HCT116 (cell line): ENCODE measurements around the gene CYTIP. TPM values are rescaled to one million over a fixed set of nuclear protein-coding genes. Genes with fewer than 3 reads are reported as not detected.

Experiments used
- ATAC-seq: fragments of 200-7000 bp; cut with Tn5 transposase; 2 replicates; pipeline ENCODE4 v1.9.1; 2020; ENCODE audit warnings: mild to moderate bottlenecking, moderate library complexity
- BruUV-seq: library from RNA; stranded (reverse); fragments of 400-500 nt; replicated peaks from 2 replicates; lab custom pipeline; 2021; lab: Mats Ljungman, UMichigan
- CTCF ChIA-PET: fragments of 300-600 bp; sonication (Branson Sonifier 250); formaldehyde crosslinking; loops from one replicate; lab custom pipeline; 2021; ENCODE audit warnings: antibody characterized with exemption; lab: Charles Lee
- POLR2A ChIA-PET: fragments of 300-600, 350-600 bp; sonication (Branson Sonifier 250); formaldehyde crosslinking; loops from one replicate; lab custom pipeline; 2021; ENCODE audit warnings: antibody characterized with exemption; lab: Charles Lee
- RAD21 ChIA-PET, 2 experiments: fragments of 300-600 bp; sonication (Branson Sonifier 250); formaldehyde crosslinking; loops; one replicate each; lab custom pipeline; 2023; ENCODE audit warnings: low total read pairs in 2 of 2; ENCODE audit not compliant: uncharacterized antibody in 2 of 2, unreplicated experiment in 2 of 2, low non-redundant PET in 1 of 2; lab: Charles Lee
- DNase-seq: peaks from one replicate; pipeline ENCODE4 v3.0.0-alpha.2; 2010; ENCODE audit warnings: low read depth, low spot score
- H2AFZ ChIP-seq: fragments of 200-600 bp; shearing (Covaris generic), sonication (generic); 2 replicates; pipeline ENCODE4 v1.6.1; 2017; ENCODE audit warnings: low read depth, mixed run types, mixed read lengths, antibody characterized with exemption, low read length; ENCODE audit not compliant: poor library complexity, severe bottlenecking
- H3K27ac ChIP-seq: 2 replicates; pipeline ENCODE4 v1.5.1; 2012; ENCODE audit warnings: low read depth, low read length
- H3K27me3 ChIP-seq: fragments of 200-600 bp; sonication (generic); 2 replicates; pipeline ENCODE4 v1.6.1; 2016; ENCODE audit warnings: mixed run types, low read length, mixed read lengths; ENCODE audit not compliant: insufficient read depth
- H3K36me3 ChIP-seq, 2 experiments: fragments of 200-500 bp in 1 of 2; fragments of 200-600 bp in 1 of 2; sonication (Bioruptor generic) in 1 of 2; sonication (generic) in 1 of 2; 2 replicates each; pipeline versions ENCODE4 v1.5.1 to v1.6.1; 2014 to 2016; ENCODE audit warnings: low read length in 2 of 2, inconsistent platforms in 1 of 2, mixed read lengths in 1 of 2, mixed run types in 1 of 2; ENCODE audit not compliant: insufficient read depth in 2 of 2, control insufficient read depth in 1 of 2
- H3K4me1 ChIP-seq, 2 experiments: fragments of 200-600 bp in 1 of 2; sonication (generic) in 1 of 2; 2 replicates each; pipeline versions ENCODE4 v1.5.1 to v1.6.1; 2012 to 2017; ENCODE audit warnings: low read length in 2 of 2, inconsistent platforms in 1 of 2, mild to moderate bottlenecking in 1 of 2, mixed read lengths in 1 of 2, mixed run types in 1 of 2, moderate library complexity in 1 of 2; ENCODE audit not compliant: insufficient read depth in 2 of 2, control insufficient read depth in 1 of 2
- H3K4me2 ChIP-seq: fragments of 200-600 bp; sonication (generic); 2 replicates; pipeline ENCODE4 v1.6.1; 2017; ENCODE audit warnings: mixed run types, low read length, mixed read lengths
- H3K4me3 ChIP-seq, 2 experiments: fragments of 200-600 bp in 1 of 2; sonication (generic) in 1 of 2; replicated peaks in 1 of 2; 2 replicates each; pipeline ENCODE4 v1.5.1; 2011 to 2016; ENCODE audit warnings: low read length in 2 of 2, control low read depth in 1 of 2, low read depth in 1 of 2, mild to moderate bottlenecking in 1 of 2, mixed read lengths in 1 of 2, mixed run types in 1 of 2
- H3K79me2 ChIP-seq: fragments of 200-600 bp; sonication (generic); 2 replicates; pipeline ENCODE4 v1.6.1; 2017; ENCODE audit warnings: mild to moderate bottlenecking, mixed run types, low read length, moderate library complexity, mixed read lengths; ENCODE audit not compliant: insufficient read depth
- H3K9ac ChIP-seq: fragments of 200-600 bp; sonication (generic); 2 replicates; pipeline ENCODE4 v1.6.1; 2016; ENCODE audit warnings: low read length, mixed read lengths
- H3K9me2 ChIP-seq: fragments of 200-600 bp; sonication (generic), shearing (Covaris generic); 2 replicates; pipeline ENCODE4 v1.6.1; 2017; ENCODE audit warnings: mixed run types, mild to moderate bottlenecking, moderate library complexity; ENCODE audit not compliant: insufficient read depth
- H3K9me3 ChIP-seq, 2 experiments: fragments of 200-500 bp in 1 of 2; fragments of 200-600 bp in 1 of 2; sonication (Bioruptor generic) in 1 of 2; sonication (generic) in 1 of 2; 2 replicates each; pipeline ENCODE4 v1.6.1; 2014 to 2017; ENCODE audit warnings: low read length in 2 of 2, mixed read lengths in 2 of 2, inconsistent platforms in 1 of 2, low read depth in 1 of 2, mild to moderate bottlenecking in 1 of 2, mixed run types in 1 of 2, moderate library complexity in 1 of 2; ENCODE audit not compliant: control insufficient read depth in 1 of 2, insufficient read depth in 1 of 2
- H4K20me1 ChIP-seq: fragments of 200-600 bp; sonication (generic), shearing (Covaris generic); 2 replicates; pipeline ENCODE4 v1.6.1; 2017; ENCODE audit warnings: mixed run types, mild to moderate bottlenecking, moderate library complexity; ENCODE audit not compliant: insufficient read depth
- EZH2 ChIP-seq: fragments of 200-600 bp; sonication (generic); IDR thresholded peaks from 2 replicates; pipeline ENCODE4 v1.6.1; 2017; ENCODE audit warnings: antibody characterized with exemption, mixed run types
- POLR2A ChIP-seq: IDR thresholded peaks from 2 replicates; pipeline ENCODE4 v1.7.0; 2011; ENCODE audit warnings: borderline replicate concordance; ENCODE audit not compliant: insufficient read depth, insufficient read length; ENCODE audit errors: extremely low read depth
- RAD21 ChIP-seq: IDR thresholded peaks from 2 replicates; pipeline ENCODE4 v1.6.1; 2012; ENCODE audit warnings: low read depth, mild to moderate bottlenecking
- SRF ChIP-seq: IDR thresholded peaks from 2 replicates; pipeline ENCODE4 v1.6.1; 2012; ENCODE audit warnings: low read depth
- ZBTB33 ChIP-seq: IDR thresholded peaks from 2 replicates; pipeline ENCODE4 v1.6.1; 2011; ENCODE audit warnings: mild to moderate bottlenecking, low read length, moderate library complexity; ENCODE audit not compliant: insufficient replicate concordance; ENCODE audit errors: extremely low read depth
- ZFX ChIP-seq: fragments of 450-650 bp; IDR thresholded peaks from 2 replicates; pipeline ENCODE4 v1.6.1; 2017
- ZNF274 ChIP-seq: fragments of 200-500 bp; sonication (Bioruptor generic); IDR thresholded peaks from 2 replicates; pipeline ENCODE4 v1.6.1; 2014; ENCODE audit warnings: mild to moderate bottlenecking, low read depth, low read length, inconsistent platforms
- intact Hi-C: fragments of 100-400 bp; cut with micrococcal nuclease; formaldehyde crosslinking; loops from 2 replicates; pipeline ENCODE4 v1.10.0; 2022
- total RNA-seq: library from RNA; stranded (reverse); gene quantifications from one replicate; pipeline ENCODE4 v1.2.1, GENCODE V29; 2021; ENCODE audit not compliant: unreplicated experiment
- TF ChIP-seq, protein P1 (sequence below): IDR thresholded peaks from 2 replicates; pipeline ENCODE4 v1.6.1; 2012

Gene CYTIP
- total RNA-seq, 1 experiment from 2014 or later = 0.64 TPM

- Histone ChIP-seq H4K20me1 (no peaks in the 10 kb centered on the region), H3K27me3 (no peaks in the 10 kb centered on the region), H3K4me1 (no peaks in the 10 kb centered on the region), H3K9me3 (no peaks in the 10 kb centered on the region), H3K36me3 (no peaks in the 10 kb centered on the region), H3K27ac (no peak overlapping the region), H3K79me2 (no peaks in the 10 kb centered on the region), H3K4me2 (no peak overlapping the region), H3K9me2 (no peaks in the 10 kb centered on the region), H2AFZ (no peak overlapping the region), H3K4me3 (no peak overlapping the region), H3K9ac (no peak overlapping the region)
- ChIA-PET RAD21 (no interaction called here), POLR2A (no interaction called here), CTCF (no interaction called here)
- DNase-seq (no peak), ATAC-seq (no peak)
- intact Hi-C loops = no loop called here
- BruUV-seq = no TSS peak
- TF ChIP-seq SRF (no peak), ZNF274 (no peak), ZBTB33 (no peak), RAD21 (no peak), EZH2 (no peak), ZFX (no peak), POLR2A (no peak)
- TF ChIP-seq, protein P1, sequence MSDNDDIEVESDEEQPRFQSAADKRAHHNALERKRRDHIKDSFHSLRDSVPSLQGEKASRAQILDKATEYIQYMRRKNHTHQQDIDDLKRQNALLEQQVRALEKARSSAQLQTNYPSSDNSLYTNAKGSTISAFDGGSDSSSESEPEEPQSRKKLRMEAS = no peak
Measured at GRCh38 chr2:157468931-157469708, 25.2 kb upstream of the CYTIP start.
